Endothelial cell of umbilical vein (primary cell): ENCODE results near the gene PTPRH. TPM values are rescaled to one million over a fixed set of nuclear protein-coding genes. Genes with fewer than 3 reads are reported as not detected.
"Not testable (repeated sequence)": the region's sequence is repeated elsewhere in the genome, so short reads cannot be mapped to it uniquely, and the experiment has no call there.

Experiments used
- BruUV-seq: library from RNA; stranded (reverse); fragments of 400-500 nt; replicated peaks from 2 replicates; lab custom pipeline; 2021; lab: Mats Ljungman, UMichigan
- CTCF ChIA-PET: fragments of 300-600, 350-600 bp; sonication (Branson Sonifier 250); formaldehyde crosslinking; loops from one replicate; lab custom pipeline; 2021; ENCODE audit warnings: antibody characterized with exemption, inconsistent platforms; lab: Charles Lee
- POLR2A ChIA-PET: fragments of 300-600, 350-600 bp; sonication (Branson Sonifier 250); formaldehyde crosslinking; loops from one replicate; lab custom pipeline; 2021; ENCODE audit warnings: antibody characterized with exemption, inconsistent platforms; lab: Charles Lee
- DNase-seq: peaks from one replicate; pipeline ENCODE4 v3.0.0-alpha.2; 2011; ENCODE audit warnings: low read depth, low spot score
- FAIRE-seq: peaks from 2 replicates; lab custom pipeline; 2011; peaks lifted over from hg19 to GRCh38; lab: Jason Lieb, UNC
- H2AFZ ChIP-seq: 2 replicates; pipeline ENCODE4 v1.6.0; 2012; ENCODE audit warnings: low read depth, low read length, control low read depth, inconsistent platforms
- H3K27ac ChIP-seq: 2 replicates; pipeline ENCODE4 v1.5.1; 2011; ENCODE audit warnings: low read depth, mild to moderate bottlenecking, control low read depth, low read length, moderate library complexity; ENCODE audit not compliant: insufficient read depth
- H3K27me3 ChIP-seq, 2 experiments: 2 replicates each; pipeline versions ENCODE4 v1.6.0 to v1.6.1; 2011; ENCODE audit warnings: low read length in 2 of 2, mixed read lengths in 1 of 2; ENCODE audit not compliant: control insufficient read depth in 2 of 2, insufficient read depth in 2 of 2
- H3K36me3 ChIP-seq, 2 experiments: 2 replicates in 1 of 2; 3 replicates in 1 of 2; pipeline ENCODE4 v1.5.1; 2011; ENCODE audit warnings: low read length in 2 of 2, mild to moderate bottlenecking in 1 of 2, moderate library complexity in 1 of 2; ENCODE audit not compliant: control insufficient read depth in 2 of 2, insufficient read depth in 2 of 2; ENCODE audit errors: extremely low read depth in 1 of 2
- H3K4me1 ChIP-seq: 3 replicates; pipeline ENCODE4 v1.5.1; 2011; ENCODE audit warnings: mild to moderate bottlenecking, low read length; ENCODE audit not compliant: control insufficient read depth, insufficient read depth; ENCODE audit errors: extremely low read depth
- H3K4me2 ChIP-seq: 2 replicates; pipeline ENCODE4 v1.6.1; 2011; ENCODE audit warnings: low read length, control low read depth, mixed read lengths; ENCODE audit not compliant: insufficient read depth
- H3K4me3 ChIP-seq, 3 experiments: fragments of 200-600 bp in 1 of 3; sonication (generic), shearing (Covaris generic) in 1 of 3; replicated peaks in 1 of 3; 2 replicates each; pipeline ENCODE4 v1.5.1; 2011 to 2016; ENCODE audit warnings: control low read depth in 3 of 3, low read length in 3 of 3, mild to moderate bottlenecking in 2 of 3, inconsistent platforms in 1 of 3, low read depth in 1 of 3, moderate library complexity in 1 of 3; ENCODE audit not compliant: insufficient read depth in 1 of 3
- H3K79me2 ChIP-seq: 2 replicates; pipeline ENCODE4 v1.6.0; 2012; ENCODE audit warnings: low read length, inconsistent platforms; ENCODE audit not compliant: control insufficient read depth, insufficient read depth
- H3K9ac ChIP-seq: replicated peaks from 2 replicates; pipeline ENCODE3; 2011; ENCODE audit warnings: low read length, control low read depth; ENCODE audit not compliant: insufficient read depth; ENCODE audit errors: extremely low read depth
- H3K9me1 ChIP-seq: replicated peaks from 3 replicates; pipeline ENCODE4 v1.6.0; 2011; ENCODE audit warnings: mild to moderate bottlenecking, low read length; ENCODE audit not compliant: control insufficient read depth, insufficient read depth; ENCODE audit errors: extremely low read depth
- H3K9me3 ChIP-seq: replicated peaks from 2 replicates; pipeline ENCODE4 v1.5.1; 2012; ENCODE audit warnings: low read length, inconsistent platforms; ENCODE audit not compliant: control insufficient read depth, insufficient read depth
- H4K20me1 ChIP-seq: replicated peaks from 2 replicates; pipeline ENCODE3; 2011; ENCODE audit warnings: mild to moderate bottlenecking, low read length; ENCODE audit not compliant: control insufficient read depth, insufficient read depth; ENCODE audit errors: extremely low read depth
- CTCF ChIP-seq, 2 donors: IDR thresholded peaks; 1 replicate in 1 of 2; 2 replicates in 1 of 2; pipeline ENCODE4 v1.5.1; 2011; ENCODE audit warnings: low read length in 2 of 2, mild to moderate bottlenecking in 2 of 2, moderate library complexity in 2 of 2, control low read depth in 1 of 2, inconsistent platforms in 1 of 2, low read depth in 1 of 2; ENCODE audit not compliant: insufficient read depth in 1 of 2; ENCODE audit errors: extremely low read depth in 1 of 2
- EZH2 ChIP-seq: IDR thresholded peaks from 2 replicates; pipeline ENCODE4 v1.6.1; 2012; ENCODE audit warnings: borderline replicate concordance, low read depth, mild to moderate bottlenecking, moderate library complexity, low read length, inconsistent platforms; ENCODE audit not compliant: severe bottlenecking
- FOS ChIP-seq: IDR thresholded peaks from 2 replicates; pipeline ENCODE4 v1.6.1; 2011; ENCODE audit warnings: mild to moderate bottlenecking, low read length, moderate library complexity, borderline replicate concordance; ENCODE audit not compliant: insufficient read depth
- GATA2 ChIP-seq: IDR thresholded peaks from 2 replicates; pipeline ENCODE4 v1.7.0; 2011; ENCODE audit warnings: low read depth, mild to moderate bottlenecking, moderate library complexity, mixed read lengths, low read length; ENCODE audit not compliant: insufficient read length, insufficient read depth
- JUN ChIP-seq: IDR thresholded peaks from 2 replicates; pipeline ENCODE4 v1.6.1; 2011; ENCODE audit warnings: borderline replicate concordance, low read depth; ENCODE audit not compliant: insufficient read length, insufficient read depth
- MAX ChIP-seq: IDR thresholded peaks from 2 replicates; pipeline ENCODE4 v1.6.1; 2011; ENCODE audit not compliant: insufficient read depth, insufficient read length
- MYC ChIP-seq: IDR thresholded peaks from one replicate; pipeline ENCODE4 v1.6.1; 2011; ENCODE audit warnings: mild to moderate bottlenecking, low read depth, low read length
- POLR2A ChIP-seq: IDR thresholded peaks from 2 replicates; pipeline ENCODE4 v1.6.1; 2012; ENCODE audit warnings: low read depth, mild to moderate bottlenecking, control low read depth, low read length
- POLR2AphosphoS5 ChIP-seq: IDR thresholded peaks from 2 replicates; pipeline ENCODE4 v1.6.1; 2012; ENCODE audit warnings: low read depth, mild to moderate bottlenecking, control low read depth, low read length, moderate library complexity; ENCODE audit not compliant: insufficient read depth
- dilution Hi-C: fragments of 300-500 bp; cut with MboI; formaldehyde crosslinking; loops from one replicate; pipeline ENCODE4 v1.15.0; 2019; ENCODE audit warnings: low sequenced_read_pairs; ENCODE audit not compliant: extremely low pct_ligation_motif_present
- intact Hi-C: fragments of 100-400 bp; cut with micrococcal nuclease; formaldehyde crosslinking; loops from one replicate; pipeline ENCODE4 v1.10.0; 2022
- polyA plus RNA-seq, 4 experiments: library from polyadenylated mRNA; depleted of rRNA in 3 of 4; stranded (reverse) in 3 of 4; unstranded in 1 of 4; fragments of >200 nt; gene quantifications; 2 replicates each; pipeline versions ENCODE4 v1.2.1 to v1.2.3, GENCODE V29; 2011 to 2012; ENCODE audit warnings: missing spikeins in 1 of 4
- total RNA-seq: library from RNA; stranded (reverse); gene quantifications from 2 replicates; pipeline ENCODE4 v1.2.3, GENCODE V29; 2021

Gene PTPRH
- total and polyA plus RNA-seq, 2 donors (not counting 3 experiments of a cell fraction or from before 2014, with no cell fraction given), result 0.14 to 1.00 TPM

GRCh38 chr19:55206664-55207500, 2.4 kb downstream of the PTPRH start:
- dilution Hi-C loops (no loop called here), intact Hi-C loops (loop anchor here (2.0 kb wide), 1 partner anchor 52 kb away; the partner anchor contains the start of gene PPP6R1)
- Histone ChIP-seq H3K9ac (no peak overlapping the region), H3K79me2 (no peaks in the 10 kb centered on the region), H3K9me1 (no peaks in the 10 kb centered on the region), H4K20me1 (no peaks in the 10 kb centered on the region), H3K4me1 (peaks cover 24% of the 10 kb centered on the region), H2AFZ (peak overlapping the region; percentile 8), H3K36me3 (no peaks in the 10 kb centered on the region), H3K27me3 (no peaks in the 10 kb centered on the region), H3K9me3 (no peaks in the 10 kb centered on the region), H3K4me3 (no peak overlapping the region), H3K27ac (no peak overlapping the region), H3K4me2 (peak overlapping the region; percentile 20)
- no TSS peak for BruUV-seq
- no peak for TF ChIP-seq EZH2
- TF ChIP-seq GATA2, result peak; percentile 71
- no peak for TF ChIP-seq CTCF (IDR thresholded peaks at IDR 0.05; ENCODE audit: extremely low read depth in 1 of 2, insufficient read depth in 1 of 2, low read depth in 1 of 2, low read length in 2 of 2)
- peak; percentile 27 for TF ChIP-seq JUN
- TF ChIP-seq MYC, result no peak
- TF ChIP-seq POLR2AphosphoS5, result no peak
- TF ChIP-seq MAX, result no peak
- TF ChIP-seq FOS, result peak; percentile 79
- no peak for TF ChIP-seq POLR2A
- DNase-seq (peak; percentile 76), FAIRE-seq (peak; percentile 77)
- ChIA-PET CTCF (interaction anchor here (0.9 to 1.0 kb wide), 2 partner anchors 10 to 41 kb away, joined by 4 read pairs; partner anchors contain the start of gene DNAAF3), POLR2A (interaction anchor here (0.8 kb wide), 1 partner anchor 8 kb away, joined by 3 read pairs; no protein-coding TSS in a partner anchor)

GRCh38 chr19:55202199-55202598, 7.1 kb downstream of the PTPRH start:
- BruUV-seq, intact Hi-C loops, FAIRE-seq, H3K9me3 ChIP-seq, H3K4me2 ChIP-seq, H2AFZ ChIP-seq, H4K20me1 ChIP-seq, H3K4me3 ChIP-seq, dilution Hi-C loops, H3K9ac ChIP-seq, DNase-seq, H3K36me3 ChIP-seq, POLR2A ChIA-PET, H3K9me1 ChIP-seq, H3K27me3 ChIP-seq, H3K79me2 ChIP-seq, H3K4me1 ChIP-seq, H3K27ac ChIP-seq: not testable (repeated sequence)
- CTCF ChIA-PET, result interaction anchor here (1.1 kb wide), 2 partner anchors 22 to 182 kb away, joined by 3 read pairs; partner anchors contain the start of genes SYT5 and TMEM238
